ENCODE measurements around the gene HMMR.
A peak's percentile ranks its signal among the peaks of the same experiment; 100 is the strongest.

The HMMR gene

DNA sequence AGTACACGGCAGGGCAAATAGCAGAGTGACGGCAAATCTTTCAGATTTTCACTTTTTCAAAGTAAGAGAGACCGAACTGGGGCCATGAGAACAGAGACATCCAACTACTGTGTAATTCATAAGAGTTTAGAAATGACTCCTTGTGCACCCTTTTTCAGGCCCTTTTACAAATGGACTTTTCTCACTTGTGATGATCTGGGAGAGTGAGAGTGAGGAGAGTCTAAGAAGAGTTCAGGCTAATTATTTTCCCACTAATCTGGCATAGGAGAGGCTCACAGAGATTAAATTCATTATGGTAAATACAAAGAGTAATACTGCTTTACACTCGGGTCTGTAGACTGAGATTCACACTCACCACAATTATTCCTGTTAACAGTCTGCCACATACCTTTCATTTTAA, 23.9 kb upstream of the HMMR start:
- DNase-seq: no peak
- Histone ChIP-seq H3K4me3 (ENCODE audit: low read depth, low read length) (no peak overlapping the region), H3K27ac (no peak overlapping the region), H3K36me3 (replicated peaks) (peaks cover 17% of the 10 kb centered on the region), H3K27me3 (replicated peaks) (no peaks in the 10 kb centered on the region)
- TF ChIP-seq, protein P1, sequence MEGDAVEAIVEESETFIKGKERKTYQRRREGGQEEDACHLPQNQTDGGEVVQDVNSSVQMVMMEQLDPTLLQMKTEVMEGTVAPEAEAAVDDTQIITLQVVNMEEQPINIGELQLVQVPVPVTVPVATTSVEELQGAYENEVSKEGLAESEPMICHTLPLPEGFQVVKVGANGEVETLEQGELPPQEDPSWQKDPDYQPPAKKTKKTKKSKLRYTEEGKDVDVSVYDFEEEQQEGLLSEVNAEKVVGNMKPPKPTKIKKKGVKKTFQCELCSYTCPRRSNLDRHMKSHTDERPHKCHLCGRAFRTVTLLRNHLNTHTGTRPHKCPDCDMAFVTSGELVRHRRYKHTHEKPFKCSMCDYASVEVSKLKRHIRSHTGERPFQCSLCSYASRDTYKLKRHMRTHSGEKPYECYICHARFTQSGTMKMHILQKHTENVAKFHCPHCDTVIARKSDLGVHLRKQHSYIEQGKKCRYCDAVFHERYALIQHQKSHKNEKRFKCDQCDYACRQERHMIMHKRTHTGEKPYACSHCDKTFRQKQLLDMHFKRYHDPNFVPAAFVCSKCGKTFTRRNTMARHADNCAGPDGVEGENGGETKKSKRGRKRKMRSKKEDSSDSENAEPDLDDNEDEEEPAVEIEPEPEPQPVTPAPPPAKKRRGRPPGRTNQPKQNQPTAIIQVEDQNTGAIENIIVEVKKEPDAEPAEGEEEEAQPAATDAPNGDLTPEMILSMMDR (IDR thresholded peaks at IDR 0.05; ENCODE audit: low read depth, low read length, missing control alignments): no peak
- in situ Hi-C loops (cut with HindIII; ENCODE audit: low pct_ligation_motif_present, low sequenced_read_pairs): no loop called here

DNA sequence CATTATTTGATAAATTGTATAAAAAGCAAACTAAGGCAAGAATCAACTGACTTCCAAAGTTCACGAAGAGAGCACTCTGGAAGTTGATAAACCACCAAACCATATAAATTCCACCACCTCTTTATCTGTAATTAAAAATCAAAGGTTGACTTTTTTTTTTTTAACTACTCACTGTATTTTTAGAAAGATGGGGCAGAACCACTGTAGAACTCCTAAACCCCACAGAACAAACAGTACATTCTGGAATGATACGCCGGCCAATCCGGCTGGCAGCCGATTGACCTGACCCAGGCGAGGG, 23.5 kb upstream of the HMMR start:
- no peak overlapping the region for H3K27ac ChIP-seq
- no peaks in the 10 kb centered on the region for H3K27me3 ChIP-seq (replicated peaks)

DNA sequence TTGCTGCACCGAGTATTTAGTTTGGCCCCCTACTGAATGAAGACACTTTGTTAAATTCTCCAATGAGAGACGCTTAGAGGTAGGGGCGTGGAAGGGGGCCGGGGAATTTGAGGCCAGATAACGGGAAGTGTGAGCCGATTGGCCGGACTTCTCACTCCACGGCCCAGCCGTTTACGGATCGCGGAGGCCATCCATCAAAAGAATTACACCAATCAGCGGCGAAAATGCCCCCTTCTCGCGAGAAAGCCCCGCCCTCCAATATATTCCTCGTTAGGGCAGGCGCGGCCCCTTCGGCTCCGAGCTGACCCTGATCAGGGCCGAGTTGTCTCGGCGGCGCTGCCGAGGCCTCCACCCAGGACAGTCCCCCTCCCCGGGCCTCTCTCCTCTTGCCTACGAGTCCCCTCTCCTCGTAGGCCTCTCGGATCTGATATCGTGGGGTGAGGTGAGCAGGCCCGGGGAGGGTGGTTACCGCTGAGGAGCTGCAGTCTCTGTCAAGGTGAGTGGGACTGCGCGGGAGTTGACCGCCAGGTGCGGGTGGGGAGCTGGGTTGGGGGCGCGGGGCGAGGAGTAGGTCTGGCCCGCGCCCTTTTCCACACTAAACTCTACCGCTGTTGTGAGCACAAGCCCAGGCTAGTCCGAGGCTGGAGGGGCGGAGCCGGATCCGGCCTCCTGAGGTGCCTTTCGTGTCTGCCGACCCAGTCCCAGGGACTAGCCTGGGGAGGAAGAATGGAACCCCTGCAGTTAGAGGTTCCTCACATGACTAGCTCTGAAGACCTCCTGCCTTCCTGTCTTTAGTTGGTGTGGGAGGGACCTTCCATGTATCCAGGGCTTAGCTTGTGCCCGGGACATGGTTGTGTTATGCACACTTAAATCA, 22.9 kb upstream of the HMMR start, which contains the start of gene CCNG1:
Gene CCNG1, plus strand, starts transcription at position 287 of the 874 bp plus-strand sequence. CDS start 1,662 bp downstream, outside the sequence.
- peak within 1 kb of the TSS; percentile 85 for H3K4me3 ChIP-seq (ENCODE audit: low read depth, low read length)
- DNase-seq: peak; percentile 97
- H3K36me3 ChIP-seq (replicated peaks): peaks cover 28% of the 10 kb centered on the region
- peak within 1 kb of the TSS; percentile 87 for H3K27ac ChIP-seq
- H3K27me3 ChIP-seq (replicated peaks): no peaks in the 10 kb centered on the region
- TF ChIP-seq, protein P1 (IDR thresholded peaks at IDR 0.05; ENCODE audit: low read depth, low read length, missing control alignments): no peak
- in situ Hi-C loops (cut with HindIII; ENCODE audit: low pct_ligation_motif_present, low sequenced_read_pairs): no loop called here

More for the DNA sequence above, 23.5 kb upstream of the HMMR start:
- Histone ChIP-seq H3K4me3 (ENCODE audit: low read depth, low read length) (peak overlapping the region; percentile 85), H3K36me3 (replicated peaks) (peaks cover 22% of the 10 kb centered on the region)
- in situ Hi-C loops (cut with HindIII; ENCODE audit: low pct_ligation_motif_present, low sequenced_read_pairs): no loop called here
- DNase-seq: no peak
- TF ChIP-seq, protein P1 (IDR thresholded peaks at IDR 0.05; ENCODE audit: low read depth, low read length, missing control alignments): no peak

DNA sequence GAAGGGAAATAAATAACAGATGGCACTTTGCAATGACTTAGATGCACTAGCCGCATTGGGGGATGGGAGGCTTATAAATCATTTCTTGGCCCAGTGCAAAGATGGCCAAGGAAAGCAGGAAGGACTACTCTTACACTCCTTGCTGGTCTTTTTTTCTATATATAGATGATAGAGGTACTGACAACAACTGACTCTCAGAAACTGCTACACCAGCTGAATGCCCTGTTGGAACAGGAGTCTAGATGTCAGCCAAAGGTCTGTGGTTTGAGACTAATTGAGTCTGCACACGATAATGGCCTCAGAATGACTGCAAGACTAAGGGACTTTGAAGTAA, 21.4 kb upstream of the HMMR start:
- TF ChIP-seq, protein P1 (IDR thresholded peaks at IDR 0.05; ENCODE audit: low read depth, low read length, missing control alignments): no peak
- no peaks in the 10 kb centered on the region for H3K27me3 ChIP-seq (replicated peaks)
- no peak overlapping the region for H3K27ac ChIP-seq
- no peak for DNase-seq
- H3K4me3 ChIP-seq (ENCODE audit: low read depth, low read length): peak overlapping the region; percentile 85
- in situ Hi-C loops (cut with HindIII; ENCODE audit: low pct_ligation_motif_present, low sequenced_read_pairs): no loop called here
- H3K36me3 ChIP-seq (replicated peaks): peaks cover 40% of the 10 kb centered on the region

DNA sequence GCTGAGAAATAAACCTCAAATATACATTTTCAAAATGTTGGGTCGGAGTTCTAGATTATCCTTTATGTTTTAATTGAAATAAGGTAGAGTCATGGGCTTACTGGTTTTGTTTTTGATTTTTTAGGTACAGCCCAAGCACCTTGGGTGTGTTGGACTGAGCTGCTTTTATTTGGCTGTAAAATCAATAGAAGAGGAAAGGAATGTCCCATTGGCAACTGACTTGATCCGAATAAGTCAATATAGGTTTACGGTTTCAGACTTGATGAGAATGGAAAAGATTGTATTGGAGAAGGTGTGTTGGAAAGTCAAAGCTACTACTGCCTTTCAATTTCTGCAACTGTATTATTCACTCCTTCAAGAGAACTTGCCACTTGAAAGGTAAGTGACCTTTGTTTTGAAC, 19.5 kb upstream of the HMMR start:
- Histone ChIP-seq H3K27me3 (replicated peaks) (no peaks in the 10 kb centered on the region), H3K4me3 (ENCODE audit: low read depth, low read length) (no peak overlapping the region), H3K27ac (no peak overlapping the region), H3K36me3 (replicated peaks) (peaks cover 52% of the 10 kb centered on the region)
- TF ChIP-seq, protein P1 (IDR thresholded peaks at IDR 0.05; ENCODE audit: low read depth, low read length, missing control alignments): no peak
- in situ Hi-C loops (cut with HindIII; ENCODE audit: low pct_ligation_motif_present, low sequenced_read_pairs): no loop called here
- DNase-seq: no peak

DNA sequence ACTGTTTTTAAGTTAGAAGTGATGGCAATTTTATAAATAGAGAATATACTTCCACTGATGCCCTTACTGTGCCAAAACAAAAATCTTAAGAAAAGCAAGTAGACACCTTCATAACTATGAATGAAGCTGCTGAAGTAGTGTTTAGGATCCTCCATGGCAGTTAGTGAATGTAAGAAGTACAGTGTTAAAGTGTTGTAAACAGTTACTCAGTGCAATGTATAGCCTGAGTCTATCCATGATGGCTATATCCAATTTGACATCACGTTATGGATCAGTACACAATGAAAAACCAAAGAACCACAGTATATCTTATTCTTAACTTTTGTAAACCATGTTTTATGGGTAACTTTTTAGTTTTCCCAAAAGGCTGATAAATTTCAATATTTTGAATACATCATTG, 15.9 kb upstream of the HMMR start:
- Histone ChIP-seq H3K4me3 (ENCODE audit: low read depth, low read length) (no peak overlapping the region), H3K27me3 (replicated peaks) (no peaks in the 10 kb centered on the region), H3K27ac (no peak overlapping the region), H3K36me3 (replicated peaks) (peaks cover 69% of the 10 kb centered on the region)
- DNase-seq: no peak
- TF ChIP-seq, protein P1 (IDR thresholded peaks at IDR 0.05; ENCODE audit: low read depth, low read length, missing control alignments): no peak
- in situ Hi-C loops (cut with HindIII; ENCODE audit: low pct_ligation_motif_present, low sequenced_read_pairs): no loop called here

Measured in brain microvascular endothelial cell (primary cell).